GM19372 (cell line): ENCODE data around the gene STK32B.

Experiments
- ATAC-seq: cut with Tn5 transposase; IDR thresholded peaks from one replicate; pipeline ENCODE4 v1.9.1; 2021; ENCODE audit warnings: mild to moderate bottlenecking, low read depth, moderate library complexity; ENCODE audit not compliant: unreplicated experiment

STK32B gene

DNA sequence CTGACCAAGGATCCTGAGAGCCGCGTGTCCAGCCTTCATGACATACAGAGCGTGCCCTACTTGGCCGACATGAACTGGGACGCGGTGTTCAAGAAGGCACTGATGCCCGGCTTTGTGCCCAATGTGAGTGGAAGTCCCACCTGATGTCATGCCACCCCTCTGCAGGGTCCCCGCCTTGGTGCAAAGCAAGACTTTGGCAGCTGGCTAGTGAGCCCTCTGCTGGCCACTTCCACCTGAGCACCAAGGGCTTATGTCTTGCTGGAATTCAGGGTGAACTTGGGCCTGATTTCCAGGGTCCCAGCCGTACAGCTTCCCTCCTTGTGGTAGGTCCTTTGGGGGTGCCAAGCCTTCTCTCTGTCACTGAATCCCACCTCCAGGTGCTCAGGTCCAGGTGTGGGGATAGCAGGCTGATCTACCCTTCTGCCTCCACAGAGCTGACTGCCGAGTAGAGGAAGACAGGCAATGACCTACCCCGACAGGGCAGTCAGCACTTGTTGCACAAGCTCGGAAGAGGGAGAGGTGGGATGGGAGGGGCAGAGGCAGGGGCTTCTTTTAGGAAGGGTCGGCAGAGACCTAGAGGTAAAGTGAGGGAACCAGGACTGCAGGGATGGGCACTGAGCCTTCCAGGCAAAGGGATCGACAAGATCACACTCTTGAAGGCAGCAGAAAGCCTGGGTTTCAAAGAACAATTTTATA lies 409.0 kb downstream of the STK32B start:
- ATAC-seq = no peak

GRCh38 chr4:5461477-5461876 lies 410.2 kb downstream of the STK32B start:
- ATAC-seq = no peak

DNA sequence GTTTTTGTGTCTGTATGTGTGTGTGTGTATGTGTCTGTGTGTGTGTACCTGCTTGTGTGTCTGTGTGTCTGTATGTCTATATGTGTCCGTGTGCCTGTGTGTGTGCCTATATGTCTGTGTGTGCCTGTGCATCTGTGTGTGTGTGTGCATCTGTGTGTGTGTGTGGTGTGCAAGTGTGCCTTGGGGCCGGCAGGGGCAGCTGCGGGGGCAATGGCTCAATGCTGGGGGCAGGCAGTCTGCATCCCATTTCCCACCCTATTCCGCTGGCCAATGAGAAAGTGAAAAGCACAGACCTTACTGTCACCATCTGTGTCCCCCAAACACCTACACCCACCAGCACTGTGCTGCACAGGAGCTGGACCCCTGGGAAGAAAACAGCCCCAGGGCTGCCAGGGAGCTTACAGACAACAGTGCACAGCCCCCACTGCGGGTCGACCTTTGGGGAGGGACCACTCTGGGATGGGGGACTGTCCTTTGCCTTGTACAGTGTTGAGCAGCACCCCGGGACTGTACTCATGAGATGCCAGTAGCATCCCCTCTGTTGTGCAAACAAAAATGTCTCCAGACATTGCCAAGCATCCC lies 411.1 kb downstream of the STK32B start:
- no peak for ATAC-seq

DNA sequence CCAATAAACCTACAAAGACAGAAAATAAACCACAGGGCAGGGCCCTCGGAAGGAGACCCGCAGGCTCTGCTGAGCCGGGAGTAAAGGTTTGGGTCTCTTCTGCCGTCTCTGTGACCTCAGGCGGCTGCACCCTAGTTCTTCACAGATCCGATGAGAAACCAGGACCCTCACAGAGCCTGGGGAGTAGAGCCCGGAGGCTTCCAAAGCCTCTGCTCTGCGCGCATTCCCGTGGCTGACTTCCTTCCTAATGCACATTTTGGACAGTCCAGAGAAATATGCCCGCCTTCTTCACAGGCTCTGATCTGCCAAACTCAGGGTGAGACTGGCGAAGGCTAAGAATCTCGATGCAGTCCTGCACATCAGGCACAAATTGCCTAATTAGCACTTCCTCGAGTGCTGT lies 411.6 kb downstream of the STK32B start:
- ATAC-seq = no peak

GRCh38 chr4:5463361-5463760 lies 412.1 kb downstream of the STK32B start:
- ATAC-seq = no peak

DNA sequence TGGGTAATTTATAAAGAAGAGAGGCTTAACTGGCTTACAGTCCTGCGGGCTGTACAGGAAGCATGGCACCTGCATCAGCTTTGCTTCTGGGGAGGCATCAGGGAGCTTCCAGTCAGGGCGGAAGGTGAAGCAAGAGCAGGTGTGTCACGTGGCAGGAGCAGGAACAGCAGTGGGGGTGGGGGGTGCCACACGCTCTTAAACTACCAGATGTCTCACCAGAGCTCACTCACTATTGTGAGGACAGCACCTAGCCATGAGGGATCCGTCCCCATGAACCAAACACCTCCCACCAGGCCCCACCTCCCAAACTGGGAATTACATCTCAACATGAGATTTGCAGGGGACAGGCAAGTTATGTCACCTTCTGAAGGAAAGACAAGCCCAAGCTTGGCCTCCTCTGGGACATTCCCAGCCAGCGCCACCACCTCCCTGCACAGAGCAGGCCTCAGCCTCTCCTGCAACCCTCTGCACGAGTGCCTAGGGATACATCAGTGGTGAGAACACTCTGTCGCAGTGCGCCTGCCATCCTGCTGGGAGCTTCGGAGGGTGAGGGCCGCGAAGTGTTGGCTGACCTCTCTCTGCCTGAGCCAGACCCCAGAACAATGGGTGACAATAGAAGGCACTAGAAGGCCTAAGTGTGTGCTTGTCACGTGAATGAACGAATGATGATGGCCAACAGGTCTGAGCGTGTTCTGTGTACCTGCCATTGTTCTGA lies 412.8 kb downstream of the STK32B start:
- no peak for ATAC-seq

- ATAC-seq = no peak
Observed at GRCh38 chr4:5465529-5465928, 414.2 kb downstream of the STK32B start.

DNA sequence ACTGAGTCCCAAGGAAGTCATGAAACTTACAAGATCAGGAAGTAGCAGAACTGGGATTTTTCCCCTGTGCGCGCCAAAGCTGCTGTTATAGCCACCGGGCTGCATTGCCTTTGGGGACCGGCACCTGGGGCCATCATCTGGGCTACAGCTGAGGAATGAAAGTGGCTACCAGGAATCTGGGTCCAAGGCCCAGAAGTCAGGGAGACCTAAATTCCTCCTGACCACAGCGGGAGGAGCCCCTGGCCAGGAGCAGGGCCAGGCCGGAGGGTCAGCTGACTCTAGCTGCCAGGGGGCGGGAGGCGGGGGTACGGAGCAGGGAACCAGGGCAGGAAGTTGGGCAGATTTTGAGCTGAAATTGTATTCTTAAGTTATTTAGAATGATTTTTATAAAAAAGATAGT lies 414.7 kb downstream of the STK32B start:
- ATAC-seq = no peak

DNA sequence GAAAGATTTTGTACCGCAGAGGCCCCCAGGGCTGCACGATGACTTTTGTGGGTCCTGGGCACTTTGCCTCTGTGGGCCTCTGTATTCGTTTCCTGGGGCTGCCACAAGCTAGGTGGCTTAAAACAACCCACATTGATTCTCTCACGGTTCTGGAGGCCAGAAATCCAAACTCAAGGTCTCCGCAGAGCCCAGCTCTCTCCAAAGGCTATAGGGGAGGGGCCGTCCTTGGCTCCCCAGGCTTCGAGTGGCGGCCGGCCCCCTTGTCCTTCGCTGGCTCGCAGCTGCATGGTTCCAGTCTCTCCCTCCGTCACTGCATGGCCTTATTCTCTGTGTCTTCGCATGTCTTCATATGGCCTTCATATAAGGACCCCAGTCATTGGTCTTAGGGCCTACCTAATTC lies 415.8 kb downstream of the STK32B start:
- ATAC-seq = no peak

DNA sequence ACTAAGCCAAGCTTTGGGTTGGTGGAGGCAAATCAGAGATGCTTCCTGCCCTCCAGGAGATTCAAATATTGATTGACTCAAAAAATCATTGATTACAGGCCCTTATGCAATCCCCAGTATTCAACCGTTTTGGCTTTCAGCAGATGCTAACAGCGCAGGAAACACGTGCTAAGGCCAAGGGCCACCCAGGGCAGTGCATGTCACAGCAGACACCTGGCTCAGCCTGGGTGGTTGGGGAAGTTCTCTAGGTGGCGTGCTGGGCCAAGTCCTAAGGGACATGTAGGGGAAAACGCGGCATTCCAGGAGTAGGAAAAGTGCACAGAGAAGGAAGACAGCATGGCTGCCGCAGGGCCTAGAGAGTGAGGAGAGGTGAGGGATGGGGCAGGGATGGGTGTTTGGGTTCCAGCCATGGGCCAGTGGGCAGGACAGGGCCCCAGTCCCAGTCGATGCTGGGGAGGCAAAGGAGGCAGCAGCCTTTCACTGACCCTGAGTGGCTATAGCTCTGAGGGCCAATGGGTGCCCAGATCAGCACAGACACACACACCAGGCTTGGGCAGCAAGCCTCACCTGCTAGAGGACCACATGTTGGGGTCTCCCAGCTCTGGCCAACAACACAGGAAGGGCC lies 418.0 kb downstream of the STK32B start:
- ATAC-seq = no peak

DNA sequence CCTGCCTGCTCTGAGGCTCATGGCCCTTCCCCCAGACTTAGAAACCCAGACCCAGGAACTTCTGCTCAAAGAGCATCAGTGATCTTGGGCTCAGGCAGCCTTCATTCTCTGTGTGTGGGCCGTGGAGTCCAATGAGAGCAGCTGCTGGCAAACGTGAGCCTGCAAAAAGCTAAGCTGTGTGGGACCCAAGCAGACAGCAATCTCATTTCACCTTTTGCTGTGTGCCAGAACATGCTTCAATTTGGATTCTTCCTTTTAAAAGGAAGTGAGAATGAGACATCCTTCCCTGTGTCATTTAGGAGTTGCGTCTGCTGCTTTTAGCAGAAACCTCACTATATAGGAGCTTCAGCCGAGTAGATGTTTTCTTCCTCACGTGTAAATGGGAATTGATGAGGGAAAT lies 418.6 kb downstream of the STK32B start:
- ATAC-seq = no peak

DNA sequence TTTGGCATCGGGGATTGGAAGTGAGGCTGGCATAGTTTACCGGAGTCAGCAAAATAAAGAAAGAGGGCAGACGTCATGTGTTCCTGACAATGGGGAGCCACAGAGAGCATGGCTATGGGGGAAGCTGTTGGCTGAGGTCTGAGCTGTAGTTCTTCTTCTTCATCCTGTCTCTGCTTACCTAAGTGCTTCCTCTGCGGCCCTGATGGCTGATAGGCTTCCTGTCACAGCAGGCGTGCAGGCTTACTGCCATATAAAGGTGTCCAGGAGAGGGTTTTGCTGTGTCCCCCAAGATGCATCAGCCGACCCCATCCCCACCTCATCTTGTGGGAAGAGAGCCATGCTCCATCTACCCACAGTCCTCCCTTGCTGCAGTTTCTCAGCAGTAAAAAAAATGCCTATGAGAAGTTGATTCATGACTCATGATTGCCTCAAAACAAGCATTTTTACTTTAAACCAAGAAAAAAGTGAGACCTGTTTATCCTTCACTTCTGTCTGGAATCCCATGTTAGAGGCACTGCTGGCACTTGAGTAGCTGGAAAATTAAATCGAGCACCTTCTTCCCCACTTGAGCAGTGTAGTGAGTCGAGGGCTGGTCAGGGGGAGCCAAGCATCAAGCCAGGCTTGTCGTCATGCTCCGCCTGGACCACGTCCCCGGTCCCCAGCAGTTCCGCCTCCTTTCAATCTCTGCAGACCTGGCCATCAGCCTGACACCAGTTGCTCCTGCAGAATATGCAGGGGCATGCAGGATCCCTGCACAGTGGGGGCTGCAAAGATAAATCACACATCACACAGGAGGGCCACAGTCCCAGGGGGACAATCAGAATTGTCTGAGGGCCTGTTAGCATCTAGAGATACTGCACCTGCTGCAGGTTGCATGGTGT lies 419.3 kb downstream of the STK32B start:
- no peak for ATAC-seq

- no peak for ATAC-seq
Observed at GRCh38 chr4:5471206-5471605, 419.9 kb downstream of the STK32B start.

- ATAC-seq = no peak
Observed at GRCh38 chr4:5471691-5472090, 420.4 kb downstream of the STK32B start.

- no peak for ATAC-seq
Observed at GRCh38 chr4:5472160-5472591, 420.9 kb downstream of the STK32B start.

DNA sequence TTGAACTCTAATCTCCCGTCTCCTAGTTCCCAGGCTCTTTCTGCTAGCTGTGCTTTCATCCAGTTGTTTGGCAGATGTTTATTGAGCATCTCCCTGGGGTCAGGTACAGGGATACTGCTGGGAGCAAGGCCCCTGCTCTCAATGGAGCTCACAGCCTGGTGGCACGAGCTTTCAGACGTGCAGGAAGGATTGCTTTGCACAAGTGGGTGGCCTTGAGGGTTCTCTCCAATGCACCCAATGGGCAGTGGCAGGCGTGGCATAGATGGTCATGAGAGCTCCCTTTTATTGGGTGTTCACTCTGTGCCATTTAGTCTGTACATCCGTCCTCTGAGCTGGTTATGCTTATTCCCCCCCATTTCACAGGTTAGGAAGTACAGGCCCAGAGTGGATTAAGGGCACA lies 421.8 kb downstream of the STK32B start:
- no peak for ATAC-seq

- ATAC-seq = no peak
Observed at GRCh38 chr4:5474756-5475155, 423.5 kb downstream of the STK32B start.

DNA sequence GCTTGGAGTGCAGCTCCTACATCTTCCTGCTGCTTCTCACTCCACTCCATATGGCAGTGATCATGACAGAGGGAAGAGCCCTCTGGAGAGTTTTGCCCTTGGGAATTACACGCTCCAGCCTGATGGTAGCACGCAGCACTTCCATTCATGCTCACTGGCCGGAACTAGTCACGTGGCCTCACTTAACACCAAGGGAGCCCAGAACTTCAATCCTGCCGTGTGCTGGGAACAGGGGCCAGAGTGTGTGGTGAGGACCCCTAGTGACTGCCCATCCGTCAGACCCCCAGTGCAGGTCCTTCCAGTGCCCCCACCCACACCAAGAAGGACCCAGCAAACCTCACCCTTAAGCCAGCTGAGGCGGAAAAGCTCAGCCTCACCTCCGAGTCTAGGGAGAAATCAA lies 426.3 kb downstream of the STK32B start:
- ATAC-seq = no peak

DNA sequence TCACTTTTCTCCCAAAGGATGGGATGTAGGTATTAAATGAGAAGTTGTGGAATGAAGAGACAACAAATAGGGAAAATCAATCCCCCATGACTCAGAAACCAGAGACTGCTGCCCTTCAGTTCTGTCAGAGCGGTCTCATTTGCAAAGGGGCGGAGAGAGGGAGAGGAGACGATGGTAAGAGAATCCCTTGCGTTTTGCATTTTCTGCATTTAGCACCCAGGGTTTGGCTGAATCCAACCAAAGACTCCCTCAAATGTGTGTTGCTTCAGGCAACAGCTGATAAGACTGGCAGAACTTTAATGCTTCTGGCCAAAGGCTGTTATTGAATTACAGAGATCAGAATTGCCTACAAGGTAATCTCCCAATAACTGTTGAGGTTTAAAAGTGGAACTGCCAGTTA lies 426.9 kb downstream of the STK32B start:
- ATAC-seq = no peak

DNA sequence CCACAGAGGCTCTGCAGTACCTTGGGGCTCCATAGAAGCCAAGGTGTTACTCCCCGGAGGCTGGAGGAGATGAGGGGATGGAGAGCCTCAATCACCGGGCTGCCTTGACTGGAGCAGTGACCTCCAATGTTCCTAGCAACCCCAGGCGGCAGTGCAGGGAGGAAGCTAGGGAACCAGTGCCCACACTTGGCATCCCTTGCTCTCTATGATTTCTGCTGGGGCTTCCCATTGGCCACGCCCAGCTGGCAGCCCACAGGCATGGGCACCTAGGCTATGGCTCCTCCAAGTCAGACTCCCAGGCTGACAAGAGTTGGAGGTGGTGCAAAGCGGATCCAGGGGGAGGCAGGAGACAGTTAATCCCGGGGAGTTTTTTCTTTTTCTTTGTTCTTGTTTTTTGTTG lies 427.4 kb downstream of the STK32B start:
- no peak for ATAC-seq
